Measurements from ENCODE around the gene TUBB2A.

GRCh38 chr6:3157131-3157933 lies at the start of gene TUBB2A:
- TF ChIP-seq EP300 (IDR thresholded peaks at IDR 0.05; ENCODE audit: low read depth in 2 of 2, low read length in 2 of 2) = peak in 1 of 2 experiments; percentile 14; a peak in 1 of 4 replicates
- peak; percentile 39; the same call in 1 of the 2 replicates for TF ChIP-seq EP300 (CRISPR knock-in tag; IDR thresholded peaks at IDR 0.05; ENCODE audit: borderline replicate concordance)
- no peak for TF ChIP-seq AKNA (CRISPR knock-in tag; IDR thresholded peaks at IDR 0.05; ENCODE audit: borderline replicate concordance)
- no peak for TF ChIP-seq RFX5 (IDR thresholded peaks at IDR 0.05; ENCODE audit: low read depth, low read length)
- TF ChIP-seq POLR2A (IDR thresholded peaks at IDR 0.05; ENCODE audit: insufficient read depth in 1 of 2, low read depth in 2 of 2, low read length in 2 of 2) = peak; percentile 78 to 96
- TF ChIP-seq ZFP36 (IDR thresholded peaks at IDR 0.05; ENCODE audit: borderline replicate concordance, low read depth, low read length, partially characterized antibody) = no peak

Data from HepG2 (cell line).